OCI-LY7 (cell line): Measurements from ENCODE around the gene COL4A5.

Experiments used
- EZH2phosphoT487 ChIP-seq: fragments of 200-600 bp; sonication (generic); IDR thresholded peaks from 2 replicates; pipeline ENCODE4 v1.6.1; 2018; ENCODE audit warnings: low read depth, borderline replicate concordance, mild to moderate bottlenecking, mixed run types, antibody characterized with exemption, low read length, moderate library complexity, mixed read lengths
- TF ChIP-seq, protein P1 (sequence below): fragments of 200-600 bp; sonication (generic); conservative IDR thresholded peaks from 2 replicates; pipeline ENCODE4 v1.5.1; 2014; ENCODE audit warnings: mild to moderate bottlenecking, antibody characterized with exemption, low read length, moderate library complexity, mixed read lengths

DNA sequence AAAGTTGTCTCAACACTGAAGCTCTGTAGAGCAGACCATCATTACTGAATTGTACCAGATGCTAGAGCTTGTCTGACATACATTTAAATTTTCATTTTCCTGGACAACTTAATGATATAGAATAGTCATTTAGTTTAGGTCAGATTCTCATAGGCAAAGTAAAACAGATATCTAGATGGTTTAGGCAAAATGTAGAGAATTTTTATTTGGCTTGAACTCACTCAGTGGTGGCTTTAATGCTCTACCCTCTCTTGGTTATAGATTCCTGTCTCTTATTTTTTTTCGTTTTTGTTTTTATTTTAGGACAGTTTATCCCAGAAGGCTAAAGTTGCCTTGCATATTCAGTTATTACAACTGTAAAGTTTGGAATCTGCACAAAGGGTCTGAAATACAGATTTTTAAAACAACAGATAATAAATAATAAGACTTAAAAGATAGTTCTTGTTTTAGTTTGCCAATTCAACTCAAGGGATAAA is 300.7 kb downstream of the COL4A5 start:
- TF ChIP-seq, protein P1, sequence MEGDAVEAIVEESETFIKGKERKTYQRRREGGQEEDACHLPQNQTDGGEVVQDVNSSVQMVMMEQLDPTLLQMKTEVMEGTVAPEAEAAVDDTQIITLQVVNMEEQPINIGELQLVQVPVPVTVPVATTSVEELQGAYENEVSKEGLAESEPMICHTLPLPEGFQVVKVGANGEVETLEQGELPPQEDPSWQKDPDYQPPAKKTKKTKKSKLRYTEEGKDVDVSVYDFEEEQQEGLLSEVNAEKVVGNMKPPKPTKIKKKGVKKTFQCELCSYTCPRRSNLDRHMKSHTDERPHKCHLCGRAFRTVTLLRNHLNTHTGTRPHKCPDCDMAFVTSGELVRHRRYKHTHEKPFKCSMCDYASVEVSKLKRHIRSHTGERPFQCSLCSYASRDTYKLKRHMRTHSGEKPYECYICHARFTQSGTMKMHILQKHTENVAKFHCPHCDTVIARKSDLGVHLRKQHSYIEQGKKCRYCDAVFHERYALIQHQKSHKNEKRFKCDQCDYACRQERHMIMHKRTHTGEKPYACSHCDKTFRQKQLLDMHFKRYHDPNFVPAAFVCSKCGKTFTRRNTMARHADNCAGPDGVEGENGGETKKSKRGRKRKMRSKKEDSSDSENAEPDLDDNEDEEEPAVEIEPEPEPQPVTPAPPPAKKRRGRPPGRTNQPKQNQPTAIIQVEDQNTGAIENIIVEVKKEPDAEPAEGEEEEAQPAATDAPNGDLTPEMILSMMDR, result no peak
- TF ChIP-seq EZH2phosphoT487, result no peak
